Endothelial cell (in vitro differentiated cells): ENCODE measurements around the gene CACNB2. TPM values are rescaled to one million over a fixed set of nuclear protein-coding genes. Genes with fewer than 3 reads are reported as not detected.

Experiments
- DNase-seq: peaks from one replicate; pipeline ENCODE4 v3.0.0; 2021; ENCODE audit warnings: low spot score
- H3K27ac Mint-ChIP-seq: one replicate; pipeline ENCODE4 v1.8.0; 2021; ENCODE audit warnings: mixed read lengths, inconsistent platforms; ENCODE audit not compliant: unreplicated experiment
- H3K27me3 Mint-ChIP-seq: one replicate; pipeline ENCODE4 v1.8.0; 2021; ENCODE audit warnings: mild to moderate bottlenecking, moderate library complexity, mixed read lengths, inconsistent platforms; ENCODE audit not compliant: unreplicated experiment
- H3K36me3 Mint-ChIP-seq: one replicate; pipeline ENCODE4 v1.8.0; 2021; ENCODE audit warnings: mild to moderate bottlenecking, low read depth, mixed read lengths, inconsistent platforms; ENCODE audit not compliant: unreplicated experiment
- H3K4me1 Mint-ChIP-seq: one replicate; pipeline ENCODE4 v1.8.0; 2021; ENCODE audit warnings: mild to moderate bottlenecking, mixed read lengths, inconsistent platforms; ENCODE audit not compliant: unreplicated experiment
- H3K4me3 Mint-ChIP-seq: one replicate; pipeline ENCODE4 v1.8.0; 2021; ENCODE audit warnings: mild to moderate bottlenecking, mixed read lengths, inconsistent platforms; ENCODE audit not compliant: unreplicated experiment
- H3K9me3 Mint-ChIP-seq: one replicate; pipeline ENCODE4 v1.8.0; 2021; ENCODE audit warnings: mixed read lengths, inconsistent platforms; ENCODE audit not compliant: unreplicated experiment
- total RNA-seq: library from RNA; stranded (reverse); fragmentation: NEBNext Ultra II Directional; extraction: Animal tissue kit (Norgen Biotek cat#: 25700); gene quantifications from one replicate; pipeline ENCODE4 v1.2.1, GENCODE V29; 2021; ENCODE audit not compliant: unreplicated experiment
- TF ChIP-seq, protein P1 (sequence below): fragments of 200-600 bp; sonication (generic); IDR thresholded peaks from one replicate; pipeline ENCODE4 v1.5.0; 2021; ENCODE audit warnings: antibody characterized with exemption; ENCODE audit not compliant: unreplicated experiment

Gene CACNB2
- total RNA-seq, 1 donor from 2014 or later = 1.5 TPM

DNA sequence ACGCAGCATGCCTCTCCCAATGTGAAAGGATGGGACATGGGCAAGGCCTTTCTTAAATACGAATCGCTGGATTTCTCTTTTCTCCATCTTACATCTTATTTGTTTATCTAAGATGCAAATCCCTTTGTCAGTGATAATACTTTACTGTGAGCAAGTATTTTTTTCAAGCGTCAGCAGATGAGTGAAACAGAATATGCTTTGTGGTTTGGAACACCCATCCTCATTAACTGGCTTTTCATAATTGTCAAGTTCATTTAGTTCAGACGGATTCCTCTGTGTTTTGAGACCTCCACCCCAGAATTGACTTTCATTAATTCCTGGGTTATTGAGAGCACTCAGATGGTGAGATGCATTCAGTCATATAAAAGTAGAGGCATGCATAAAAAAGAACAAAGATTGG lies 361.4 kb downstream of the CACNB2 start:
- no peaks in the 10 kb centered on the region for H3K9me3 Mint-ChIP-seq
- H3K36me3 Mint-ChIP-seq = no peaks in the 10 kb centered on the region
- TF ChIP-seq, protein P1, sequence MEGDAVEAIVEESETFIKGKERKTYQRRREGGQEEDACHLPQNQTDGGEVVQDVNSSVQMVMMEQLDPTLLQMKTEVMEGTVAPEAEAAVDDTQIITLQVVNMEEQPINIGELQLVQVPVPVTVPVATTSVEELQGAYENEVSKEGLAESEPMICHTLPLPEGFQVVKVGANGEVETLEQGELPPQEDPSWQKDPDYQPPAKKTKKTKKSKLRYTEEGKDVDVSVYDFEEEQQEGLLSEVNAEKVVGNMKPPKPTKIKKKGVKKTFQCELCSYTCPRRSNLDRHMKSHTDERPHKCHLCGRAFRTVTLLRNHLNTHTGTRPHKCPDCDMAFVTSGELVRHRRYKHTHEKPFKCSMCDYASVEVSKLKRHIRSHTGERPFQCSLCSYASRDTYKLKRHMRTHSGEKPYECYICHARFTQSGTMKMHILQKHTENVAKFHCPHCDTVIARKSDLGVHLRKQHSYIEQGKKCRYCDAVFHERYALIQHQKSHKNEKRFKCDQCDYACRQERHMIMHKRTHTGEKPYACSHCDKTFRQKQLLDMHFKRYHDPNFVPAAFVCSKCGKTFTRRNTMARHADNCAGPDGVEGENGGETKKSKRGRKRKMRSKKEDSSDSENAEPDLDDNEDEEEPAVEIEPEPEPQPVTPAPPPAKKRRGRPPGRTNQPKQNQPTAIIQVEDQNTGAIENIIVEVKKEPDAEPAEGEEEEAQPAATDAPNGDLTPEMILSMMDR = no peak
- H3K4me3 Mint-ChIP-seq = no peak overlapping the region
- DNase-seq = no peak
- peaks cover 3% of the 10 kb centered on the region for H3K27me3 Mint-ChIP-seq
- no peak overlapping the region for H3K27ac Mint-ChIP-seq
- H3K4me1 Mint-ChIP-seq = peaks cover 5% of the 10 kb centered on the region

GRCh38 chr10:18504161-18504560 lies 363.9 kb downstream of the CACNB2 start:
- peaks cover 2% of the 10 kb centered on the region for H3K27me3 Mint-ChIP-seq
- no peak for DNase-seq
- no peak overlapping the region for H3K4me3 Mint-ChIP-seq
- TF ChIP-seq, protein P1 = no peak
- H3K36me3 Mint-ChIP-seq = no peaks in the 10 kb centered on the region
- H3K27ac Mint-ChIP-seq = no peak overlapping the region
- H3K4me1 Mint-ChIP-seq = no peaks in the 10 kb centered on the region
- H3K9me3 Mint-ChIP-seq = no peaks in the 10 kb centered on the region

DNA sequence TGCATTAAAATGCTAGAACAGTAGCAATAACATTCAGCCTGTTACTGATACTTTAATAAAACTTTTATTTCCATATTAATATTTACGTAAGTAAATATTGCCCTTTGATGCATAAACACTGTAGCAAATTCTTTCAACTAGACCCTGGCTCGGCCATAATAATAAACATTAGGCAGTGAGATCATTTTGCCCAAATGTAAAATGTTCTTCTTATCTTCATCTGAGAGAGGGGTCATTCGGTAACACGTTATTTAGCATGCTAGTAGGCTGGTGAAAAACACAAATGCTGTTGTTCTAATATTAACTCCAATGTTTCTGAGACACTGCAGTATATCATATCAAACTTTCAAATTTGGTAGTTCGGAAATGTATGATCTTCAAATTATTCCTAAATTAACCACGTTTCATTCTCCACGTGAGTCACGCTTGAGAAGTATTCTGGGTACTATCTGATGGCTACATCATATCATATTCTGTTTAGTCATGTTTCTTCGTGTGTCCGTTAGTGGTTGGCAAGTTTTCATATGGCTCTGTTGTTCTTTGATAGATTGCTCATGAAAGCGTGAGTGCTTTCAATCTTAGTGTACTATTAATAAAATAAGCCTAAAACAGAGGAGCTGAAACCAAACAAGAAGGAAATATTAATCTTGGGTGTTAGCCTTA lies 365.4 kb downstream of the CACNB2 start:
- no peak overlapping the region for H3K4me3 Mint-ChIP-seq
- TF ChIP-seq, protein P1 = no peak
- peaks cover under 1% of the 10 kb centered on the region for H3K27me3 Mint-ChIP-seq
- no peaks in the 10 kb centered on the region for H3K36me3 Mint-ChIP-seq
- no peak overlapping the region for H3K27ac Mint-ChIP-seq
- H3K4me1 Mint-ChIP-seq = no peaks in the 10 kb centered on the region
- H3K9me3 Mint-ChIP-seq = no peaks in the 10 kb centered on the region
- DNase-seq = no peak

- TF ChIP-seq, protein P1 = no peak
- no peak overlapping the region for H3K27ac Mint-ChIP-seq
- no peak overlapping the region for H3K4me3 Mint-ChIP-seq
- no peaks in the 10 kb centered on the region for H3K9me3 Mint-ChIP-seq
- no peak for DNase-seq
- H3K36me3 Mint-ChIP-seq = no peaks in the 10 kb centered on the region
- H3K27me3 Mint-ChIP-seq = no peaks in the 10 kb centered on the region
- no peaks in the 10 kb centered on the region for H3K4me1 Mint-ChIP-seq
Observed at GRCh38 chr10:18508587-18508986, 368.4 kb downstream of the CACNB2 start.

- no peaks in the 10 kb centered on the region for H3K4me1 Mint-ChIP-seq
- no peaks in the 10 kb centered on the region for H3K9me3 Mint-ChIP-seq
- H3K36me3 Mint-ChIP-seq = no peaks in the 10 kb centered on the region
- no peak overlapping the region for H3K27ac Mint-ChIP-seq
- no peak for DNase-seq
- H3K4me3 Mint-ChIP-seq = no peak overlapping the region
- peaks cover 1% of the 10 kb centered on the region for H3K27me3 Mint-ChIP-seq
- TF ChIP-seq, protein P1 = no peak
Observed at GRCh38 chr10:18514537-18514936, 374.3 kb downstream of the CACNB2 start.
